Activated naive CD4-positive, alpha-beta T cell treated with anti-CD3 and anti-CD28 coated beads for 36 hours (primary cell): ENCODE results near the gene TXN. TPM values are rescaled to one million over a fixed set of nuclear protein-coding genes. Genes with fewer than 3 reads are reported as not detected.
"Not testable (repeated sequence)": the region's sequence is repeated elsewhere in the genome, so short reads cannot be mapped to it uniquely, and the experiment has no call there.

Experiments
- CTCF ChIA-PET: fragments of 350-600 bp; sonication (Branson Sonifier 250); formaldehyde crosslinking; loops from one replicate; lab custom pipeline; 2021; ENCODE audit warnings: antibody characterized with exemption; lab: Charles Lee
- DNase-seq: peaks from one replicate; pipeline ENCODE4 v3.0.0-alpha.2; 2020
- H3K27ac Mint-ChIP-seq: one replicate; pipeline ENCODE4 v1.8.0; 2021; ENCODE audit warnings: mild to moderate bottlenecking, mixed read lengths
- H3K27me3 Mint-ChIP-seq: one replicate; pipeline ENCODE4 v1.8.0; 2021; ENCODE audit warnings: low read depth, mixed read lengths
- H3K36me3 Mint-ChIP-seq: one replicate; pipeline ENCODE4 v1.8.0; 2021; ENCODE audit warnings: low read depth, mixed read lengths
- H3K4me1 Mint-ChIP-seq: one replicate; pipeline ENCODE4 v1.8.0; 2021; ENCODE audit warnings: low read depth, mixed read lengths
- H3K4me3 Mint-ChIP-seq: one replicate; pipeline ENCODE4 v1.8.0; 2021; ENCODE audit warnings: mild to moderate bottlenecking, moderate library complexity, mixed read lengths
- H3K9me3 Mint-ChIP-seq: one replicate; pipeline ENCODE4 v1.8.0; 2021; ENCODE audit warnings: mixed read lengths
- intact Hi-C: fragments of 100-400 bp; cut with micrococcal nuclease; formaldehyde crosslinking; loops from one replicate; pipeline ENCODE4 v1.15.1; 2023
- total RNA-seq, 2 experiments: library from RNA; stranded (reverse); gene quantifications; one replicate each; pipeline ENCODE4 v1.2.3, GENCODE V29; 2021

The TXN gene
- total RNA-seq, 2 experiments from 2014 or later, result 460 to 475 TPM

- CTCF ChIA-PET, result no interaction called here
- intact Hi-C loops, result loop anchor here (2.0 to 10.0 kb wide), 7 partner anchors 67 to 1660 kb away; partner anchors contain the start of genes CTNNAL1, DNAJC25 and ZNF483
- H3K4me1 Mint-ChIP-seq, result peaks cover 62% of the 10 kb centered on the region
- no peaks in the 10 kb centered on the region for H3K9me3 Mint-ChIP-seq
- DNase-seq, result no peak
- H3K36me3 Mint-ChIP-seq, result peaks cover 36% of the 10 kb centered on the region
- peak overlapping the region; percentile 94 for H3K27ac Mint-ChIP-seq
- no peaks in the 10 kb centered on the region for H3K27me3 Mint-ChIP-seq
- H3K4me3 Mint-ChIP-seq, result peak overlapping the region; percentile 91
Observed at GRCh38 chr9:110255034-110255462, 1.3 kb downstream of the TXN start.

GRCh38 chr9:110254500-110254899 is 1.8 kb downstream of the TXN start:
- peak overlapping the region; percentile 94 for H3K27ac Mint-ChIP-seq
- CTCF ChIA-PET, result no interaction called here
- H3K4me3 Mint-ChIP-seq, result peak overlapping the region; percentile 91
- peaks cover 62% of the 10 kb centered on the region for H3K4me1 Mint-ChIP-seq
- DNase-seq, result no peak
- H3K9me3 Mint-ChIP-seq, result no peaks in the 10 kb centered on the region
- no peaks in the 10 kb centered on the region for H3K27me3 Mint-ChIP-seq
- intact Hi-C loops, result loop anchor here (2.0 to 10.0 kb wide), 2 partner anchors 1228 to 1660 kb away; no protein-coding TSS in a partner anchor
- H3K36me3 Mint-ChIP-seq, result peaks cover 41% of the 10 kb centered on the region

GRCh38 chr9:110252509-110253139 is 3.7 kb downstream of the TXN start:
- intact Hi-C loops, result loop anchor here (10.0 kb wide), 1 partner anchor 1662 kb away; no protein-coding TSS in a partner anchor
- CTCF ChIA-PET, result interaction anchor here (0.6 kb wide), 1 partner anchor 841 kb away, joined by 4 read pairs; no protein-coding TSS in a partner anchor
- H3K4me3 Mint-ChIP-seq, result peak overlapping the region; percentile 4
- peaks cover 48% of the 10 kb centered on the region for H3K36me3 Mint-ChIP-seq
- no peak for DNase-seq
- peaks cover 46% of the 10 kb centered on the region for H3K4me1 Mint-ChIP-seq
- no peak overlapping the region for H3K27ac Mint-ChIP-seq
- no peaks in the 10 kb centered on the region for H3K27me3 Mint-ChIP-seq
- H3K9me3 Mint-ChIP-seq, result no peaks in the 10 kb centered on the region

GRCh38 chr9:110251770-110252169 is 4.5 kb downstream of the TXN start:
- not testable (repeated sequence) for H3K27me3 Mint-ChIP-seq, H3K9me3 Mint-ChIP-seq, DNase-seq, H3K27ac Mint-ChIP-seq, H3K4me3 Mint-ChIP-seq
- CTCF ChIA-PET, result interaction anchor here (0.6 kb wide), 1 partner anchor 840 kb away, joined by 4 read pairs; no protein-coding TSS in a partner anchor
- peaks cover 49% of the 10 kb centered on the region for H3K36me3 Mint-ChIP-seq
- intact Hi-C loops, result loop anchor here (10.0 kb wide), 1 partner anchor 1663 kb away; no protein-coding TSS in a partner anchor
- peaks cover 38% of the 10 kb centered on the region for H3K4me1 Mint-ChIP-seq

DNA sequence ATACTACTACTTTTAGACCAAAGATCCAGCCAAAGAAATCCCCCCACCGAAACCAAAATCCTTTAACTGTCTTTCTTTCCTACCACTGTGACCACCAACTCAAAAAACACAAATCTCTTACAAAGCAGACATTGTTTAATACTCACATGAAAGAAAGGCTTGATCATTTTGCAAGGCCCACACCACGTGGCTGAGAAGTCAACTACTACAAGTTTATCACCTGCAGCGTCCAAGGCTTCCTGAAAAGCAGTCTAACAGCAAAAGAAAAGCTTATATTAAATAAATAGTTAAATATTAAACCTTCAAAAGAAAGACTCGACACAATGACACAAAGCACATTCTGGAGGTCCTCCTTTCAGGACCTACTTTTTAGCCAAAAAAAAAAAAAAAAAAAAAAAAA is 5.1 kb downstream of the TXN start:
- Mint-ChIP-seq H3K4me1 (peaks cover 38% of the 10 kb centered on the region), H3K36me3 (peaks cover 54% of the 10 kb centered on the region), H3K9me3 (no peaks in the 10 kb centered on the region), H3K27me3 (no peaks in the 10 kb centered on the region), H3K4me3 (no peak overlapping the region), H3K27ac (no peak overlapping the region)
- intact Hi-C loops, result loop anchor here (10.0 kb wide), 1 partner anchor 1664 kb away; no protein-coding TSS in a partner anchor
- CTCF ChIA-PET, result interaction anchor here (0.9 kb wide), 1 partner anchor 348 kb away, joined by 4 read pairs; no protein-coding TSS in a partner anchor
- DNase-seq, result no peak

GRCh38 chr9:110249603-110250002 is 6.7 kb downstream of the TXN start:
- Mint-ChIP-seq H3K36me3 (peaks cover 52% of the 10 kb centered on the region), H3K27ac (no peak overlapping the region), H3K4me1 (peaks cover 31% of the 10 kb centered on the region), H3K9me3 (no peaks in the 10 kb centered on the region), H3K4me3 (no peak overlapping the region), H3K27me3 (no peaks in the 10 kb centered on the region)
- DNase-seq, result no peak
- intact Hi-C loops, result loop anchor here (10.0 kb wide), 1 partner anchor 1665 kb away; no protein-coding TSS in a partner anchor
- CTCF ChIA-PET, result no interaction called here

- Mint-ChIP-seq H3K4me1 (peaks cover 19% of the 10 kb centered on the region), H3K27ac (no peak overlapping the region), H3K9me3 (no peaks in the 10 kb centered on the region), H3K27me3 (no peaks in the 10 kb centered on the region), H3K36me3 (peaks cover 51% of the 10 kb centered on the region), H3K4me3 (no peak overlapping the region)
- DNase-seq, result no peak
- CTCF ChIA-PET, result interaction anchor here (1.5 kb wide), 1 partner anchor 65 kb away, joined by 3 read pairs; no protein-coding TSS in a partner anchor
- intact Hi-C loops, result no loop called here
Observed at GRCh38 chr9:110248361-110248760, 7.9 kb downstream of the TXN start.

- Mint-ChIP-seq H3K9me3 (no peaks in the 10 kb centered on the region), H3K4me1 (peaks cover 6% of the 10 kb centered on the region), H3K27me3 (no peaks in the 10 kb centered on the region), H3K36me3 (peaks cover 45% of the 10 kb centered on the region), H3K4me3 (no peak overlapping the region), H3K27ac (no peak overlapping the region)
- CTCF ChIA-PET, result no interaction called here
- intact Hi-C loops, result no loop called here
- DNase-seq, result no peak
Observed at GRCh38 chr9:110246214-110246613, 10.1 kb downstream of the TXN start.

DNA sequence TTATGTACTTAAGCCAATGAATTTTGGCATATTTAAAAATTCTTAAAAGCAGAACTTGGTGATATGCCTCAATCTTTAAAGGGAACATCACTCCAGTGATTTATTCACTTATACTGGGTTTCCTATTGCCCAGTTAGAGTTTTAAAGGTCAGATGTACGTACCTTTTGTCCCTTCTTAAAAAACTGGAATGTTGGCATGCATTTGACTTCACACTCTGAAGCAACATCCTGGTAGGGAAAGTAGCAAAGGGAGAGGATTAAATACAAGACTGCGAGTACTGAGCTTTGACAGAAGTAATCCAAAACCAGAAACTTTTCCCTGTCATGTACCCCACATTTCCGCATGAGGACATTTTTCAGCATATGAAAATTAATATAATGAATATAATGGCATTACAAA is 11.7 kb downstream of the TXN start:
- Mint-ChIP-seq H3K27ac (no peak overlapping the region), H3K4me1 (no peaks in the 10 kb centered on the region), H3K4me3 (no peak overlapping the region), H3K36me3 (peaks cover 34% of the 10 kb centered on the region), H3K27me3 (no peaks in the 10 kb centered on the region), H3K9me3 (no peaks in the 10 kb centered on the region)
- no peak for DNase-seq
- intact Hi-C loops, result no loop called here
- CTCF ChIA-PET, result no interaction called here

- CTCF ChIA-PET, result interaction anchor here (0.6 kb wide), 1 partner anchor 85 kb away, joined by 4 read pairs; no protein-coding TSS in a partner anchor
- DNase-seq, result no peak
- Mint-ChIP-seq H3K4me3 (no peak overlapping the region), H3K27me3 (no peaks in the 10 kb centered on the region), H3K9me3 (no peaks in the 10 kb centered on the region), H3K36me3 (peaks cover 26% of the 10 kb centered on the region), H3K27ac (no peak overlapping the region), H3K4me1 (no peaks in the 10 kb centered on the region)
- intact Hi-C loops, result no loop called here
Observed at GRCh38 chr9:110241858-110242321, 14.4 kb downstream of the TXN start.

GRCh38 chr9:110241260-110241857 is 14.9 kb downstream of the TXN start:
- DNase-seq, result no peak
- CTCF ChIA-PET, result interaction anchor here (0.6 kb wide), 1 partner anchor 717 kb away, joined by 3 read pairs; no protein-coding TSS in a partner anchor
- Mint-ChIP-seq H3K4me1 (no peaks in the 10 kb centered on the region), H3K9me3 (no peaks in the 10 kb centered on the region), H3K36me3 (peaks cover 20% of the 10 kb centered on the region), H3K27ac (no peak overlapping the region), H3K4me3 (no peak overlapping the region), H3K27me3 (no peaks in the 10 kb centered on the region)
- intact Hi-C loops, result no loop called here

DNA sequence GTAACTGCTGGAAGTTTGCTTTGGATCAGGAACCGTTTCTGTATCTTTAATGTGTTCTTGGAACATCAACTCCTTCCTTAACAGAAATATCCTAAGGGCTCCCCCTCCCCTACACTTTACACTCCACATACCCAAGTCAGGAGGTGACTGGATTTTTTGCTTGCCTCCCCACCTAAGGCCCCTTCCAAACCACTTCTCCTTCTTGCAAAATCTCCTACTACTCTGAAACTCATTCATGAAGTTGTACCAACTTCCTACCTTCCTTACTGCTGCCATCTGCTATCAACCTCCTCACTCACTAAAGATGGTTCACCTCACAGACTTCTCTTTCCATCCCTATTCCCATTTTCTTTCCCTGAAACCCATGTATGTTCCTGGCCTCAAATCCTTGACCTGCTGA is 16.1 kb downstream of the TXN start:
- CTCF ChIA-PET, result no interaction called here
- no peak overlapping the region for H3K27ac Mint-ChIP-seq
- H3K36me3 Mint-ChIP-seq, result peaks cover 14% of the 10 kb centered on the region
- no peak overlapping the region for H3K4me3 Mint-ChIP-seq
- H3K9me3 Mint-ChIP-seq, result no peaks in the 10 kb centered on the region
- no peaks in the 10 kb centered on the region for H3K4me1 Mint-ChIP-seq
- DNase-seq, result no peak
- no peaks in the 10 kb centered on the region for H3K27me3 Mint-ChIP-seq
- intact Hi-C loops, result no loop called here
